OCI-LY7 (cell line): ENCODE data around the gene CNBP. TPM values are rescaled to one million over a fixed set of nuclear protein-coding genes. Genes with fewer than 3 reads are reported as not detected.

Source experiments
- BruUV-seq: library from RNA; stranded (reverse); fragments of 400-500 nt; replicated peaks from 2 replicates; lab custom pipeline; 2021; lab: Mats Ljungman, UMichigan
- CTCF ChIA-PET: fragments of 300-600 bp; sonication (Branson Sonifier 250); formaldehyde crosslinking; loops from one replicate; lab custom pipeline; 2022; ENCODE audit warnings: antibody characterized with exemption; ENCODE audit not compliant: unreplicated experiment; lab: Charles Lee
- POLR2A ChIA-PET: fragments of 300-600 bp; sonication (Branson Sonifier 250); formaldehyde crosslinking; loops from one replicate; lab custom pipeline; 2022; ENCODE audit warnings: antibody characterized with exemption; lab: Charles Lee
- DNase-seq: peaks from one replicate; pipeline ENCODE4 v3.0.0-alpha.2; 2015; ENCODE audit warnings: low spot score
- H2AFZ ChIP-seq: fragments of 200-600 bp; sonication (generic), shearing (Covaris generic); 2 replicates; pipeline ENCODE4 v1.6.1; 2014; ENCODE audit warnings: mild to moderate bottlenecking, antibody characterized with exemption, low read length, moderate library complexity
- H3K27ac ChIP-seq: fragments of 200-600 bp; sonication (generic); 2 replicates; pipeline ENCODE4 v1.5.1; 2014; ENCODE audit warnings: mixed run types, low read depth, mild to moderate bottlenecking, moderate library complexity, low read length, inconsistent platforms; ENCODE audit not compliant: poor library complexity, severe bottlenecking
- H3K36me3 ChIP-seq: fragments of 200-600 bp; sonication (generic); 2 replicates; pipeline ENCODE4 v1.6.1; 2014; ENCODE audit warnings: mild to moderate bottlenecking, antibody characterized with exemption, low read length, moderate library complexity, mixed read lengths; ENCODE audit not compliant: insufficient read depth
- H3K4me1 ChIP-seq: fragments of 200-600 bp; sonication (generic); 2 replicates; pipeline ENCODE4 v1.5.1; 2014; ENCODE audit warnings: mild to moderate bottlenecking, low read length; ENCODE audit not compliant: insufficient read depth, poor library complexity, severe bottlenecking
- H3K4me2 ChIP-seq: fragments of 200-600 bp; sonication (generic); 2 replicates; pipeline ENCODE4 v1.6.1; 2014; ENCODE audit warnings: mild to moderate bottlenecking, low read length
- H3K4me3 ChIP-seq: fragments of 200-600 bp; sonication (generic); 2 replicates; pipeline ENCODE4 v1.5.1; 2014; ENCODE audit warnings: mild to moderate bottlenecking, low read depth, low read length; ENCODE audit not compliant: poor library complexity, severe bottlenecking
- H3K79me2 ChIP-seq: fragments of 200-600 bp; sonication (generic); 2 replicates; pipeline ENCODE4 v1.6.1; 2016; ENCODE audit warnings: low read depth, mild to moderate bottlenecking, low read length, moderate library complexity, mixed read lengths; ENCODE audit not compliant: insufficient read depth
- H3K9me2 ChIP-seq: fragments of 200-600 bp; sonication (generic); 2 replicates; pipeline ENCODE4 v1.6.1; 2016; ENCODE audit warnings: mild to moderate bottlenecking, low read length, mixed read lengths; ENCODE audit not compliant: insufficient read depth
- H3K9me3 ChIP-seq: fragments of 200-600 bp; sonication (generic); 2 replicates; pipeline ENCODE4 v1.6.1; 2014; ENCODE audit warnings: mild to moderate bottlenecking, mixed run types, low read length, mixed read lengths
- H4K20me1 ChIP-seq: fragments of 200-600 bp; sonication (generic); 2 replicates; pipeline ENCODE4 v1.6.1; 2014; ENCODE audit warnings: mild to moderate bottlenecking, antibody characterized with exemption, low read length, moderate library complexity, mixed read lengths; ENCODE audit not compliant: insufficient read depth
- EZH2phosphoT487 ChIP-seq: fragments of 200-600 bp; sonication (generic); IDR thresholded peaks from 2 replicates; pipeline ENCODE4 v1.6.1; 2018; ENCODE audit warnings: low read depth, borderline replicate concordance, mild to moderate bottlenecking, mixed run types, antibody characterized with exemption, low read length, moderate library complexity, mixed read lengths
- intact Hi-C: fragments of 100-400 bp; cut with micrococcal nuclease; formaldehyde crosslinking; loops from one replicate; pipeline ENCODE4 v1.10.0; 2022; ENCODE audit not compliant: unreplicated experiment
- total RNA-seq, 2 experiments: library from RNA; depleted of rRNA in 1 of 2; stranded (reverse); fragments of >200 nt in 1 of 2; shearing (Covaris generic) in 1 of 2; gene quantifications; 2 replicates each; pipeline ENCODE4 v1.2.3, GENCODE V29; 2014 to 2022
- TF ChIP-seq, protein P1 (sequence below): fragments of 200-600 bp; sonication (generic); conservative IDR thresholded peaks from 2 replicates; pipeline ENCODE4 v1.5.1; 2014; ENCODE audit warnings: mild to moderate bottlenecking, antibody characterized with exemption, low read length, moderate library complexity, mixed read lengths

Gene CNBP
- total RNA-seq, 2 experiments from 2014 or later: 324 to 336 TPM

- POLR2A ChIA-PET: interaction anchor here (1.6 kb wide), 1 partner anchor 11 kb away, joined by 4 read pairs; the partner anchor contains the start of gene RAB43
- peaks cover 75% of the 10 kb centered on the region for H3K36me3 ChIP-seq
- no peaks in the 10 kb centered on the region for H3K4me1 ChIP-seq
- no peaks in the 10 kb centered on the region for H4K20me1 ChIP-seq
- TF ChIP-seq, protein P1, sequence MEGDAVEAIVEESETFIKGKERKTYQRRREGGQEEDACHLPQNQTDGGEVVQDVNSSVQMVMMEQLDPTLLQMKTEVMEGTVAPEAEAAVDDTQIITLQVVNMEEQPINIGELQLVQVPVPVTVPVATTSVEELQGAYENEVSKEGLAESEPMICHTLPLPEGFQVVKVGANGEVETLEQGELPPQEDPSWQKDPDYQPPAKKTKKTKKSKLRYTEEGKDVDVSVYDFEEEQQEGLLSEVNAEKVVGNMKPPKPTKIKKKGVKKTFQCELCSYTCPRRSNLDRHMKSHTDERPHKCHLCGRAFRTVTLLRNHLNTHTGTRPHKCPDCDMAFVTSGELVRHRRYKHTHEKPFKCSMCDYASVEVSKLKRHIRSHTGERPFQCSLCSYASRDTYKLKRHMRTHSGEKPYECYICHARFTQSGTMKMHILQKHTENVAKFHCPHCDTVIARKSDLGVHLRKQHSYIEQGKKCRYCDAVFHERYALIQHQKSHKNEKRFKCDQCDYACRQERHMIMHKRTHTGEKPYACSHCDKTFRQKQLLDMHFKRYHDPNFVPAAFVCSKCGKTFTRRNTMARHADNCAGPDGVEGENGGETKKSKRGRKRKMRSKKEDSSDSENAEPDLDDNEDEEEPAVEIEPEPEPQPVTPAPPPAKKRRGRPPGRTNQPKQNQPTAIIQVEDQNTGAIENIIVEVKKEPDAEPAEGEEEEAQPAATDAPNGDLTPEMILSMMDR: no peak
- no peak for TF ChIP-seq EZH2phosphoT487
- CTCF ChIA-PET: no interaction called here
- H3K9me3 ChIP-seq: no peaks in the 10 kb centered on the region
- DNase-seq: no peak
- no peak overlapping the region for H3K4me3 ChIP-seq
- H3K79me2 ChIP-seq: no peaks in the 10 kb centered on the region
- H3K9me2 ChIP-seq: no peaks in the 10 kb centered on the region
- no TSS peak for BruUV-seq
- H2AFZ ChIP-seq: no peak overlapping the region
- H3K4me2 ChIP-seq: no peak overlapping the region
- intact Hi-C loops: no loop called here
- H3K27ac ChIP-seq: no peak overlapping the region
Measured at GRCh38 chr3:129132097-129132866, 51.4 kb downstream of the CNBP start.

GRCh38 chr3:129131465-129132088 lies 52.1 kb downstream of the CNBP start:
- Histone ChIP-seq H3K4me2 (no peak overlapping the region), H3K9me2 (no peaks in the 10 kb centered on the region), H3K4me3 (no peak overlapping the region), H3K36me3 (peaks cover 79% of the 10 kb centered on the region), H3K9me3 (no peaks in the 10 kb centered on the region), H3K4me1 (no peaks in the 10 kb centered on the region), H3K27ac (no peak overlapping the region), H2AFZ (no peak overlapping the region), H4K20me1 (no peaks in the 10 kb centered on the region), H3K79me2 (no peaks in the 10 kb centered on the region)
- ChIA-PET POLR2A (interaction anchor here (1.6 kb wide), 1 partner anchor 10 kb away, joined by 4 read pairs; the partner anchor contains the start of gene RAB43), CTCF (no interaction called here)
- TF ChIP-seq, protein P1: no peak
- no peak for TF ChIP-seq EZH2phosphoT487
- BruUV-seq: no TSS peak
- intact Hi-C loops: no loop called here
- DNase-seq: no peak
